Activated CD8-positive, alpha-beta memory T cell treated with anti-CD3 and anti-CD28 coated beads, Interleukin-2, amount 10 ng/mL, durations not matched to agents 7 days and 5 days (primary cell): ENCODE data around the gene SAMD4B. TPM values are rescaled to one million over a fixed set of nuclear protein-coding genes. Genes with fewer than 3 reads are reported as not detected.

Experiments used
- ATAC-seq: fragments of 150-1000 bp; cut with Tn5 transposase; one replicate; pipeline ENCODE4 v1.10.0; 2021; ENCODE audit warnings: moderate library complexity
- CTCF ChIA-PET: fragments of 350-600 bp; sonication (Branson Sonifier 250); formaldehyde crosslinking; loops from one replicate; lab custom pipeline; 2021; ENCODE audit warnings: antibody characterized with exemption; lab: Charles Lee
- DNase-seq: peaks from one replicate; pipeline ENCODE4 v3.0.0-alpha.2; 2020
- H3K27ac Mint-ChIP-seq: one replicate; pipeline ENCODE4 v1.8.0; 2021; ENCODE audit warnings: mild to moderate bottlenecking, mixed read lengths
- H3K27me3 Mint-ChIP-seq: one replicate; pipeline ENCODE4 v1.8.0; 2021; ENCODE audit warnings: mixed read lengths
- H3K36me3 Mint-ChIP-seq: one replicate; pipeline ENCODE4 v1.8.0; 2021; ENCODE audit warnings: mild to moderate bottlenecking, mixed read lengths
- H3K4me1 Mint-ChIP-seq: one replicate; pipeline ENCODE4 v1.8.0; 2021; ENCODE audit warnings: mixed read lengths
- H3K4me3 Mint-ChIP-seq: one replicate; pipeline ENCODE4 v1.8.0; 2021; ENCODE audit warnings: mild to moderate bottlenecking, moderate library complexity, mixed read lengths
- H3K9me3 Mint-ChIP-seq: one replicate; pipeline ENCODE4 v1.8.0; 2022; ENCODE audit warnings: low read depth, mixed read lengths
- total RNA-seq, 2 experiments: library from RNA; stranded (reverse); gene quantifications; one replicate each; pipeline ENCODE4 v1.2.3, GENCODE V29; 2021

SAMD4B gene
- total RNA-seq, 2 experiments from 2014 or later: 45.7 to 58.5 TPM

- peaks cover 13% of the 10 kb centered on the region for H3K36me3 Mint-ChIP-seq
- no peak overlapping the region for H3K4me3 Mint-ChIP-seq
- H3K4me1 Mint-ChIP-seq: peaks cover 34% of the 10 kb centered on the region
- DNase-seq (no peak), ATAC-seq (no peak)
- H3K27ac Mint-ChIP-seq: no peak overlapping the region
- CTCF ChIA-PET: interaction anchor here (0.6 to 1.9 kb wide), 3 partner anchors 11 to 31 kb away, joined by 3 to 9 read pairs (median 3); no protein-coding TSS in a partner anchor
- H3K9me3 Mint-ChIP-seq: no peaks in the 10 kb centered on the region
- H3K27me3 Mint-ChIP-seq: no peaks in the 10 kb centered on the region
Observed at GRCh38 chr19:39415111-39416046, 73.2 kb downstream of the SAMD4B start.

- CTCF ChIA-PET: interaction anchor here (0.6 to 0.8 kb wide), 3 partner anchors 10 to 58 kb away, joined by 3 to 6 read pairs (median 3); no protein-coding TSS in a partner anchor
- H3K9me3 Mint-ChIP-seq: no peaks in the 10 kb centered on the region
Observed at GRCh38 chr19:39416152-39417120, 74.2 kb downstream of the SAMD4B start.

GRCh38 chr19:39417463-39418181, 75.4 kb downstream of the SAMD4B start:
- Mint-ChIP-seq H3K27ac (no peak overlapping the region), H3K36me3 (peaks cover 10% of the 10 kb centered on the region), H3K9me3 (no peaks in the 10 kb centered on the region), H3K4me3 (no peak overlapping the region), H3K4me1 (peaks cover 17% of the 10 kb centered on the region), H3K27me3 (no peaks in the 10 kb centered on the region)
- CTCF ChIA-PET: interaction anchor here (1.2 kb wide), 1 partner anchor 20 kb away, joined by 4 read pairs; no protein-coding TSS in a partner anchor
- ATAC-seq: no peak
- no peak for DNase-seq

More at GRCh38 chr19:39416152-39417120, 74.2 kb downstream of the SAMD4B start:
- ATAC-seq (no peak), DNase-seq (no peak)
- Mint-ChIP-seq H3K4me3 (no peak overlapping the region), H3K27me3 (no peaks in the 10 kb centered on the region), H3K36me3 (peaks cover 8% of the 10 kb centered on the region), H3K4me1 (peaks cover 23% of the 10 kb centered on the region), H3K27ac (no peak overlapping the region)

- Mint-ChIP-seq H3K4me1 (peaks cover 12% of the 10 kb centered on the region), H3K27me3 (no peaks in the 10 kb centered on the region), H3K27ac (no peak overlapping the region), H3K4me3 (no peak overlapping the region), H3K9me3 (no peaks in the 10 kb centered on the region), H3K36me3 (peaks cover 14% of the 10 kb centered on the region)
- DNase-seq: no peak
- CTCF ChIA-PET: interaction anchor here (1.5 kb wide), 1 partner anchor 15 kb away, joined by 3 read pairs; no protein-coding TSS in a partner anchor
- ATAC-seq: no peak
Observed at GRCh38 chr19:39419003-39419402, 76.8 kb downstream of the SAMD4B start.

GRCh38 chr19:39420769-39421168, 78.5 kb downstream of the SAMD4B start:
- CTCF ChIA-PET: interaction anchor here (1.0 to 2.1 kb wide), 2 partner anchors 9 to 23 kb away, joined by 3 to 7 read pairs; partner anchors contain the start of gene PLEKHG2
- Mint-ChIP-seq H3K36me3 (peaks cover 9% of the 10 kb centered on the region), H3K9me3 (no peaks in the 10 kb centered on the region), H3K27me3 (no peaks in the 10 kb centered on the region), H3K27ac (no peak overlapping the region), H3K4me3 (no peak overlapping the region), H3K4me1 (no peaks in the 10 kb centered on the region)
- ATAC-seq (no peak), DNase-seq (no peak)

- CTCF ChIA-PET: interaction anchor here (0.6 to 2.1 kb wide), 2 partner anchors 10 to 21 kb away, joined by 3 to 7 read pairs; partner anchors contain the start of gene PLEKHG2
- ATAC-seq (no peak), DNase-seq (no peak)
- no peak overlapping the region for H3K4me3 Mint-ChIP-seq
- H3K36me3 Mint-ChIP-seq: peaks cover 9% of the 10 kb centered on the region
- no peak overlapping the region for H3K27ac Mint-ChIP-seq
- H3K27me3 Mint-ChIP-seq: no peaks in the 10 kb centered on the region
- H3K9me3 Mint-ChIP-seq: no peaks in the 10 kb centered on the region
- no peaks in the 10 kb centered on the region for H3K4me1 Mint-ChIP-seq
Observed at GRCh38 chr19:39422020-39422419, 79.8 kb downstream of the SAMD4B start.

GRCh38 chr19:39423258-39424086, 81.3 kb downstream of the SAMD4B start:
- Mint-ChIP-seq H3K27ac (no peak overlapping the region), H3K4me3 (no peak overlapping the region), H3K27me3 (no peaks in the 10 kb centered on the region), H3K9me3 (no peaks in the 10 kb centered on the region), H3K4me1 (no peaks in the 10 kb centered on the region), H3K36me3 (peaks cover 6% of the 10 kb centered on the region)
- ATAC-seq (no peak), DNase-seq (no peak)
- CTCF ChIA-PET: interaction anchor here (1.4 to 2.0 kb wide), 3 partner anchors 12 to 109 kb away, joined by 3 to 7 read pairs (median 5); partner anchors contain the start of genes EID2B and RPS16

- no peaks in the 10 kb centered on the region for H3K9me3 Mint-ChIP-seq
- ATAC-seq (no peak), DNase-seq (no peak)
- H3K27ac Mint-ChIP-seq: no peak overlapping the region
- no peak overlapping the region for H3K4me3 Mint-ChIP-seq
- no peaks in the 10 kb centered on the region for H3K27me3 Mint-ChIP-seq
- peaks cover 6% of the 10 kb centered on the region for H3K36me3 Mint-ChIP-seq
- CTCF ChIA-PET: interaction anchor here (1.4 to 2.0 kb wide), 3 partner anchors 11 to 108 kb away, joined by 3 to 7 read pairs (median 5); partner anchors contain the start of genes EID2B and RPS16
- H3K4me1 Mint-ChIP-seq: peaks cover 3% of the 10 kb centered on the region
Observed at GRCh38 chr19:39424934-39425333, 82.7 kb downstream of the SAMD4B start.

- Mint-ChIP-seq H3K4me1 (peaks cover 8% of the 10 kb centered on the region), H3K4me3 (no peak overlapping the region), H3K27ac (no peak overlapping the region), H3K9me3 (no peaks in the 10 kb centered on the region), H3K27me3 (no peaks in the 10 kb centered on the region), H3K36me3 (peaks cover 6% of the 10 kb centered on the region)
- CTCF ChIA-PET: interaction anchor here (0.5 to 1.9 kb wide), 3 partner anchors 10 to 13 kb away, joined by 3 to 8 read pairs (median 3); partner anchors contain the start of gene PLEKHG2
- ATAC-seq (no peak), DNase-seq (no peak)
Observed at GRCh38 chr19:39425744-39426143, 83.5 kb downstream of the SAMD4B start.

GRCh38 chr19:39426170-39426569, 83.9 kb downstream of the SAMD4B start:
- no peak for ATAC-seq
- no peaks in the 10 kb centered on the region for H3K27me3 Mint-ChIP-seq
- H3K9me3 Mint-ChIP-seq: no peaks in the 10 kb centered on the region
- peaks cover 8% of the 10 kb centered on the region for H3K36me3 Mint-ChIP-seq
- CTCF ChIA-PET: interaction anchor here (0.5 to 1.9 kb wide), 5 partner anchors 10 to 55 kb away, joined by 3 to 8 read pairs (median 3); partner anchors contain the start of genes PLEKHG2 and TIMM50
- H3K4me1 Mint-ChIP-seq: peaks cover 12% of the 10 kb centered on the region
- DNase-seq: no peak
- H3K27ac Mint-ChIP-seq: no peak overlapping the region
- H3K4me3 Mint-ChIP-seq: no peak overlapping the region

- no peak overlapping the region for H3K4me3 Mint-ChIP-seq
- ATAC-seq (no peak), DNase-seq (no peak)
- H3K27me3 Mint-ChIP-seq: no peaks in the 10 kb centered on the region
- H3K9me3 Mint-ChIP-seq: no peaks in the 10 kb centered on the region
- no peak overlapping the region for H3K27ac Mint-ChIP-seq
- CTCF ChIA-PET: interaction anchor here (0.7 to 1.9 kb wide), 6 partner anchors 15 to 317 kb away, joined by 3 to 8 read pairs (median 3); partner anchors contain the start of gene PLEKHG2
- peaks cover 19% of the 10 kb centered on the region for H3K4me1 Mint-ChIP-seq
- H3K36me3 Mint-ChIP-seq: peaks cover 9% of the 10 kb centered on the region
Observed at GRCh38 chr19:39427707-39428106, 85.5 kb downstream of the SAMD4B start.
